EL (cell line): Measurements from ENCODE around the gene AGK.

Experiments
- DNase-seq: peaks from one replicate; pipeline ENCODE4 v3.0.0-alpha.2; 2016

The AGK gene

DNA sequence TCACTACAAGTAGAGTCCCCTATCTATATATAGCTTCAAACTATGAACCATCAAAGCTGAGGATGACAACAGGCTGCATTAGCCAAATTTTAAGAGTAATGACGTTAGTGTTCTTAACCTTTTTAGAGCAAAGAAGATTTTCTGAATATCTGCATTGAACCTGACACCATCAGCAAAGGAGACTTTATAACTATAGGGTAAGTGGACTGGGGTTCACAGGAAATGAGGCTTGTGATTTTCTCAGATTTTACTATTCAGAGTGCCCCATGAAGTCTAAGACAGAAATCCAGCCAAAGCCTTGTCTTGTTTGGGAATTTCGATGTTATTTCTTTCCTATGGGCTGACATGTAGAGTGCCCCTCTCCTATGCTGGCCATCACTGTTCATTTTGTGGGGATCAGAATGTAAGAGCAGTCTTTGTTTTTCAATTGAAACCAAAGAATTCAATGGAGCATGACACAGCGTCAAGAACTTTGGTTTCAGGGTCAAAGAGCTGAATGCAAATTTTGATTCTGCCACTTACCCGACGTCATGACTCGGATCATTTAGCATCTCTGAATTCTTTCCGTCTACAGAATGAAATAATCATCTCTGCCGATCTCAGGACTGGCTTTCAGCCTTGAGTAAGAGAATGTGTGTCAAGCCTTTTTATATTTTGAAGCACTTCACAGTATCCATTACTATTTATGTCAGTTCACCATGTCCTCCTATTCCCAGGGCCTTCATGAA is 98.1 kb downstream of the AGK start:
- DNase-seq = no peak

GRCh38 chr7:141649865-141650634 is 98.8 kb downstream of the AGK start:
- DNase-seq = peak; percentile 78

DNA sequence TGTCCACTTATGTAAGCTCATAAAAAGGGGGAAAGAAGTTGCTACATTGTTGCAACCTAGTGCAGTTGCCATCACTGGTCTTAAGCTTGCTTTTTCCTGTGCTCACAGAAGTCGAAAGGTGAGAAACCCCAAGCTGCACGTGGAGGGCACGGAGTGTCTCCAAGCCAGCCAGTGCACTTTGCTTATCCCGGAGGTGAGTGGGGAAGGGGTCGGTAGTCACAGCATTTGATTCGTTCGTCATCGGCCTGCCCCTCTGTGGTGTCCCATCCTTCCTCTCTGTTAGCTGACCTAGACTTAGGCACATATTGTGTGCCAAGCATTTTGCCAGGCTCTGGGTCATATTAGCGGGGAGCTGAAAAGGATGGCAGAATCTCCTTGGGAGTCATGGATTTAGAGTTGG is 100.2 kb downstream of the AGK start:
- DNase-seq = no peak

GRCh38 chr7:141652691-141653090 is 101.5 kb downstream of the AGK start:
- DNase-seq = no peak

DNA sequence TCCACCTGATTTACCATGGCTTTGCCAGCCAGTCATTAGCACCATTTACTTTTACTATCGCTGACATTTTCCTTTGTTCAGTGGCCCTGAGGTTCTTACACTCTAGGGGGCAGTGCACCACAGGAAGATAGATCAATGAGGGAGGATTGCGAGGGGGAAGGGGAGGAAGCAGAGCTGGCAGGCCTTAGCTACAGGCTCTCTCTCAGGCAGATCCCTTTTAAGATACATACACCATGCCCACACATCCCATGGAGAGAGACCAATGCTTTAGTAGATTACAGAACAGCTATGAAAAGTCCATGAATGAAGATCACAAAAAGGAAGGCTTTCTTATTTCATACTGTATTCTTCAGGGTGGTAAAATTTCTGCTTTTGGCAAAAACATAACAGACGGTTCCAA is 103.3 kb downstream of the AGK start:
- DNase-seq = peak; percentile 52

- no peak for DNase-seq
Observed at GRCh38 chr7:141659501-141659900, 108.3 kb downstream of the AGK start.

DNA sequence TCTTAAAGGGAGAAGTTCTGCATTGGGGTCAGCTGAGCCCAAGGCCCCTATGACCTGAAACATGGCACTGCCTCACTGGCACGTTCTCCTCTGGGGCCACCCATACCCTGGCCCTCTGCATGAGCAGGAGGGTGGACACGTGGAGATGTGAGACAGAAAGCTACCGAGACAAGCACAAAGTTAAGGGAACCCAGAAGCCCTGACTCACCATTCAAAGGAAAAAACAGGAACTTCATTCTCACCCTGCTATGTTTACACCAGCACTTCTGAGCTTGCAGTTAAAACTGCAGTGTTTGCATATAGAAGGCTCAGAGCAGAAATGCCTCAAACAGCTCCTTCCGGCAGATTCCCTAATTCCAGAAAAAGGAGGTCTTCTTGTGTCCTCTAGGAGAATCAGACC is 109.0 kb downstream of the AGK start:
- no peak for DNase-seq

- no peak for DNase-seq
Observed at GRCh38 chr7:141663081-141663849, 112.1 kb downstream of the AGK start.

- DNase-seq = no peak
Observed at GRCh38 chr7:141664450-141664849, 113.2 kb downstream of the AGK start.

DNA sequence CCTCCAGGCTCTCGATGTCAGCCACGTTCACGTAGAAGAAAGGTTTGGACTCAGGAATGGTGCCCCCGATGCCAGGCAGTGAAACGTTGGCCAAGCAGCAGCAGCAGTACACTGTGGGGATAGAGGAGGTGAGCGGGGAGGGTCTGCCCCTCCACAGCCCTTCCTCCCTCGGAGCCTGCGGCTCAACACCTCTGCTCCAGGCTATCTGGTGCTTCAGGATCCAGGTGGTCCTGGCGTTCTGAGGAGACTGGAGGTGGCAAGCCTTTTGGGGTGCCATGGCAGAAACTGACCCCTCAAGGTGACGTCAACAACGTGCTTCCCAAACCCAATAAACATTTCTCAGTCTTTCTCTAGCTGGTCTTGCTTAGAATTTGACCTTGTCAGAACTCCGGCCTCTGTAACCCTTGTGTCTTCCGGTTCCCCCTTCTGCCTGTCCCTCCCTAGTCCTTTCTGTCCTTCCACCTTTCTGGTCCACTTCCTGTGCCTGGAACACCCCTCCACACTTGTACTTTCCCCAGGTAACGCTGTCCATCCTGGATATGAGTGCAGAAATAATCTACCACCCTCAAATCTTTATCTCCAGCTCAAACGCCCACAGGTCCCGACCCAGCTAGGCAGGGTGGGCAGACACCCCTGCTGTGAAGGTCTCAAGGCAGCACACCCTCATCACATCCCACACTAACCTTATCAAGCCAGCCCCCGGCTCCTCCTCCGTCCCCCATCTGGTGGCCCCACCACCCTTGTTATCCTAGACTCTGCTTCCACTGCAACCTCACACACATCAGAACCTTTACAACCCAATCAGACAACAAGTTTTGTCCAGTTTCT is 114.2 kb downstream of the AGK start:
- no peak for DNase-seq

- DNase-seq = no peak
Observed at GRCh38 chr7:141666071-141666470, 114.9 kb downstream of the AGK start.

DNA sequence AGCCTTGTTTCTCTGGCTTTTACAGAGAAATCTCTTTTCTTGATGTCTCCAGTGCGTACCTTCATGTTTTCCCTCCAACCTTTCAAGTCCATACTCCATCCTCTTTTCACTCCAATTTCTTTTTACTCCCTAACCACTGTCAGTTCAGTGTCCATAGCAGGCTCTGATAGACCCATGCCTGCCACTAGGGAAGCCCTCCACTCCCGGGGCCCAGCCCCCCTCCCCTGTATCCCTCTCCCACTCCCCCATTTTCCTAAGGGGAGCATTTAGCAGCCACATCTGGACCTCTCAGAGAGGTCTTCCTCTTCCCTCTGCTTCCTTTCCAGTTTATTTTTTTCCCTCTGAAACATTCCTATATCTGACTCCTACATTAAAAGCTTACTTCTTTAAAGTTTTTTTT is 117.6 kb downstream of the AGK start:
- no peak for DNase-seq

- DNase-seq = no peak
Observed at GRCh38 chr7:141671705-141672496, 120.7 kb downstream of the AGK start.

DNA sequence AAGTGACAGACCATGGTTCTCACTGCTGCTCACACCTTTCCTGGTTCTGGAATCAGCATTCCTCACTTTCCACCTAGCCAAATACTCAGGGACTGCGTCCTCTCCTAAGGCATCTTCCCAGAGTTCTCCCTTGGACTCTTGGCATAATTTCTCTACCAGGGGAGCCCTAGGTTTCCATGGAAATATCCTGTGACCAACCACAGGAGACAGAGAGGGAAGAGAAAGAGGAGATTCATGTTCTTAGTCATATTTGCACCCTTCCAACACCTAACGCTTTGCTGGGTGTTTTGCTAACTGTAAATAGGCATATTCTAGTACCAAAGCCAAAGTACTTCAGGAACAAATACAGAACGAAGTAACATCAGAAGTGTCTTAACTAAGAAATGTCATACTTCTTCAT is 122.1 kb downstream of the AGK start:
- no peak for DNase-seq

DNA sequence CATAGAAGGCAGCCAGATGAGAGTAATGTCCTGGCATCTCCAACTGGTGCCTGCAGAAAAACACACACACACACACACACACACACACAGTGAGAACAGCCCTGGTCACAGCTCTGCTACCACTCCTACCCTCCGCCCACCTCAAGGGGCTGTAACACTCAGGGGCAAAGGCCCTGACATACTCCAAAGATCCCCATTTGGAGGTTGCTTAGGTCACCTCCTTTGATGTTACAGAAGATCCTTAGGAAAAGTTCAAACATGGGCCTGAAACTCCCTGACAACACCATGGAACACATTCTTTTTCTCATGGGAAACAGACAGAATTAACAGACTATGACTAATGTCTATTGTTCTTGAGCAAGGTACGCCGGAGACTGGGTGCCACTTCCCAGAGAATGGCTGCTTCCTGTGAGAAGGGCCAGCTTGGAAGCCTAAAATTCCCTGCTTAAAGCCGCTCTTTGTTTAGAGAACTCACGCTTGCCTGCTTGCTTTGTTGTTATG is 123.0 kb downstream of the AGK start:
- DNase-seq = no peak

GRCh38 chr7:141674702-141675101 is 123.5 kb downstream of the AGK start:
- no peak for DNase-seq

DNA sequence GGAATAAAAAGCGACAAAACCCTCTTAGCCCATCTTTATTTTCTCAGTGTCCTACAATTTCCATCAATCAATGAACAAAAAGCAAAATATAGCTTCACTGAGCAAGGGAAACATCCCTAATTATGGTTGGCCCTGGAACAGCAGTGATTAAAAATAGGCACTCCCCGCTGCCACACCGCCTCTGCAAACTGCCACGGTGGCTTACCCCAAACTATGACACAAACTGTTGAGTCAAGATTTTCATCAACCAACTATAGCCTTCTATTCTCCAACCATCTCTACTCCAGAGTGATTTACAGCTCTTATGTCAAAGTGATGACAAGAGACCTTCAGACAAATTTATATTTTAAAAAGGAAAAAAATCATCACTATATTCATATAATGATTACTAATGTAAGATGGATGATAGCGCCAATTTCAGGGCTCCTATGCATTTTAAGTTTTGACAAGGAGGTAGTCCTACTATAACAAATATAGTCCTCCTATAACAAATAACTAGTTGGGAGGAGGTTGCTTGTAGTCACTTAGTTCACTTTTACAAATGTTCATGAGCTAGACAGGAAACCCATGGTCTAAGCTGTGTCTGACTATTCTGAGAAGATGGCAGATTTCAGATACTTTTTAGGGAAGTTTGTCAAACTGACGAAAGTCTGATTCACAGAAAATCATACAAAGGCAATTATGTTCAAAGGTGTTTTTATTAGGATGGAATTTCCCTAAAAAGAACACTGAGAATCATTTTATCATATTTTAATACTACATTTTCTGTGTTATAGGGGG is 124.4 kb downstream of the AGK start:
- DNase-seq = no peak

GRCh38 chr7:141676618-141677017 is 125.4 kb downstream of the AGK start:
- no peak for DNase-seq

DNA sequence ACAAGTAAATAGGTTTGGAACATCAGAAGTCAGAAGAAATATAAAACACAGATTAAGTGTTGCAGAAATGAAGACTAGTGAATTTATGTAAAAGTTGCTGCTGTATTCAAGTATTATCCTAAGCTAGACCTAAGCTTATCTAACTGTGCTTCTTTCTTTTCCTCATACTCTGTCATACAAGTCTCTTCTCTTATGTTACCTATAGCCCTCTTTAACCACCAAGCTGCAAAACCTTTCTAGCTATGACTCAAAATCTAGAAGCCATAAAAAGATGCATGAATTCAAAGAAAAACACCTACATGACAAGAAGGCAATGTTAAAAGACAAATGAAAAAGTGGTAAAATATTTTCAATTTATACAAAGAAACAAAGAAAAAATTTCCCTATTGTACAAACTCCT is 127.8 kb downstream of the AGK start:
- DNase-seq = no peak

DNA sequence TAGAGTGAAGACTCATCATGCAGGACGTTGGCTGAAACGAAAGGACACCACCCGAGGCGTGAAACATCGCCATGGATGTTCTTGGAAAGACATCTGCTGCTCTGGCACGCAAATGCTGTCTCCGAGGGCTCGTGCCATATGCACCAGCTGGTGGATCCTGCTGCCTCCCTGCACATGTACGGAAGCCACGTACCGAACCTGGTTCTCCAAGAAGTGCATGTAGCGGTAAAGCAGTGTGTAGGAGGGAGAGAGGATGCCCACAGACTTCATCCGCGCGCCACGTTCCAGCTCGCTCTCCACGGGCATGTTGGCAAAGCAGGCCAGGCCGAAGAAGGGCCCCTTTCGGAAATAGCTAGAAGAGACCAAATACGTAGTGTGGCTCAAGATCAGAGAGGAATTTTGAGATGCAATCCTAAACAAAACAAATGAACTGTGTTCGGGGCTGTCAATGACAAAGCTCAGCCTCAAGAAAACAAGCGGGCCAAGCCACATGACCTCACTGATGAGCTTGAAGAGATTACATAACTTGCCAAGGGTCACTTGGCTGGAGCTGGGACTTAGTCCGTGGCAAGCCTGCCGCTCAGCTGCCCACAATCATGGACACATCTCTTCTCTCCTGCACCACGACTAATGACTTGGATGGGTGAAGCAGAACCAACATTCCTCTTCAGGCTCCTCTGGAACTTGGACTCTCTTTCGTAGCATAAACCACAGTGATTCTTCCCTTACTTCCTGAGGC is 134.2 kb downstream of the AGK start:
- no peak for DNase-seq
